Measurements from ENCODE around the gene BSG. TPM values are rescaled to one million over a fixed set of nuclear protein-coding genes. Genes with fewer than 3 reads are reported as not detected.

The BSG gene
- total and polyA plus RNA-seq, 9 of the 15 experiments (the other 6 are each of a cell fraction or from before 2014, with no cell fraction given), result 4.6 to 495 (median 187) TPM

DNA sequence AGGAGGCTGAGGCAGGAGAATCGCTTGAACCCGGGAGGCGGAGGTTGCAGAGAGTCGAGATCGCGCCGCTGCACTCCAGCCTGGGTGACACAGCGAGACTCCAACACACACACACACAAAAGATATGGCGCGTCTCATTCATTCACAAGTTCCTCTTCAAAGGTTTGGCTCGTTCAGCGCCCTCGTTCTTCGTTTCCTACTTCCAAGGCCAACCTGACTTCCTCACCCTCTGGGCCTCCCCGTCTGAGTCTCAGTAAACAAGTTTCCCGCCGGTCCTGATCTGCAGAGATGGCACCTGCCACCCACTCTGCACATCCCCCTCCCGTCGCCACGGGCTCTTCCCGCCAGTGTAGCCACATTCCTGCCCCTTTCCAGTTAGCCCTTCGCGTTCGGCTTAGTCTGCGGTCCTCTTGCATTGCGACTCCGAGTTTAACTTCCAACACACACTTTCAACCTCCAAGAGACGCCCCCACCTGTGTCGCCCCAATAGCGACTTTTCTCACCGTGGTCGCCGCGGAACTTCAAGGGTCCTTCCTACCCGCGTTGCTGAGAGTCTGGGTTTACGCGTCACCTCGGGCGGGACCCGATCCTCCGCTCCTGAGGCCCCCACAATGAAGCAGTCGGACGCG, 1.3 kb upstream of the BSG start (continued):
- no peak for TF ChIP-seq PRPF4 (IDR thresholded peaks at IDR 0.05; ENCODE audit: insufficient read depth, low read depth, low read length, poor library complexity, severe bottlenecking)
- TF ChIP-seq DNMT1 (IDR thresholded peaks at IDR 0.05), result no peak
- TF ChIP-seq CHD4 (IDR thresholded peaks at IDR 0.05; ENCODE audit: insufficient read depth, insufficient replicate concordance, low read depth, low read length, poor library complexity, severe bottlenecking), result no peak
- no peak for TF ChIP-seq THRAP3 (IDR thresholded peaks at IDR 0.05; ENCODE audit: borderline replicate concordance)
- TF ChIP-seq NCOA1 (IDR thresholded peaks at IDR 0.05; ENCODE audit: low read depth), result no peak; the same call in 1 of the 2 replicates
- TF ChIP-seq KDM1A (IDR thresholded peaks at IDR 0.05), result peak in 1 of 2 experiments; percentile 35; a peak in 2 of 4 replicates
- peak; percentile 53; the same call in 1 of the 2 replicates for TF ChIP-seq RB1 (IDR thresholded peaks at IDR 0.05; ENCODE audit: low read depth)
- TF ChIP-seq ZNF431 (CRISPR knock-in tag; IDR thresholded peaks at IDR 0.05), result no peak
- TF ChIP-seq CHD2 (IDR thresholded peaks at IDR 0.05; ENCODE audit: low read depth, low read length), result no peak
- TF ChIP-seq ZNF384 (IDR thresholded peaks at IDR 0.05; ENCODE audit: low read depth, low read length), result no peak
- TF ChIP-seq SMC3 (conservative IDR thresholded peaks at IDR 0.05; ENCODE audit: insufficient read depth, low read depth, low read length), result no peak
- TF ChIP-seq RAD21 (CRISPR knock-in tag; conservative IDR thresholded peaks at IDR 0.05 in 1 of 2, IDR thresholded peaks at IDR 0.05 in 1 of 2), result 0 out of 4 replicates have a peak, but pooled peaks of 1 of the 2 experiments have one; percentile 9
- 0 out of 2 replicates have a peak, but pooled peaks have one; percentile 29 for TF ChIP-seq ZNF76 (CRISPR knock-in tag; IDR thresholded peaks at IDR 0.05; ENCODE audit: borderline replicate concordance)
- TF ChIP-seq SMARCA5 (IDR thresholded peaks at IDR 0.05), result no peak
- no peak for TF ChIP-seq ZNF175 (CRISPR knock-in tag; IDR thresholded peaks at IDR 0.05; ENCODE audit: low read depth)
- TF ChIP-seq SNIP1 (IDR thresholded peaks at IDR 0.05; ENCODE audit: low read depth), result no peak
- no peak for TF ChIP-seq TAF15 (IDR thresholded peaks at IDR 0.05; ENCODE audit: low read depth, low read length)
- no peak for TF ChIP-seq FOXJ2 (tag; IDR thresholded peaks at IDR 0.05)
- no peak for TF ChIP-seq MTA1 (IDR thresholded peaks at IDR 0.05; ENCODE audit: borderline replicate concordance)
- TF ChIP-seq PTBP1 (IDR thresholded peaks at IDR 0.05; ENCODE audit: low read depth, low read length), result no peak
- TF ChIP-seq, protein P1, sequence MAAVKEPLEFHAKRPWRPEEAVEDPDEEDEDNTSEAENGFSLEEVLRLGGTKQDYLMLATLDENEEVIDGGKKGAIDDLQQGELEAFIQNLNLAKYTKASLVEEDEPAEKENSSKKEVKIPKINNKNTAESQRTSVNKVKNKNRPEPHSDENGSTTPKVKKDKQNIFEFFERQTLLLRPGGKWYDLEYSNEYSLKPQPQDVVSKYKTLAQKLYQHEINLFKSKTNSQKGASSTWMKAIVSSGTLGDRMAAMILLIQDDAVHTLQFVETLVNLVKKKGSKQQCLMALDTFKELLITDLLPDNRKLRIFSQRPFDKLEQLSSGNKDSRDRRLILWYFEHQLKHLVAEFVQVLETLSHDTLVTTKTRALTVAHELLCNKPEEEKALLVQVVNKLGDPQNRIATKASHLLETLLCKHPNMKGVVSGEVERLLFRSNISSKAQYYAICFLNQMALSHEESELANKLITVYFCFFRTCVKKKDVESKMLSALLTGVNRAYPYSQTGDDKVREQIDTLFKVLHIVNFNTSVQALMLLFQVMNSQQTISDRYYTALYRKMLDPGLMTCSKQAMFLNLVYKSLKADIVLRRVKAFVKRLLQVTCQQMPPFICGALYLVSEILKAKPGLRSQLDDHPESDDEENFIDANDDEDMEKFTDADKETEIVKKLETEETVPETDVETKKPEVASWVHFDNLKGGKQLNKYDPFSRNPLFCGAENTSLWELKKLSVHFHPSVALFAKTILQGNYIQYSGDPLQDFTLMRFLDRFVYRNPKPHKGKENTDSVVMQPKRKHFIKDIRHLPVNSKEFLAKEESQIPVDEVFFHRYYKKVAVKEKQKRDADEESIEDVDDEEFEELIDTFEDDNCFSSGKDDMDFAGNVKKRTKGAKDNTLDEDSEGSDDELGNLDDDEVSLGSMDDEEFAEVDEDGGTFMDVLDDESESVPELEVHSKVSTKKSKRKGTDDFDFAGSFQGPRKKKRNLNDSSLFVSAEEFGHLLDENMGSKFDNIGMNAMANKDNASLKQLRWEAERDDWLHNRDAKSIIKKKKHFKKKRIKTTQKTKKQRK (IDR thresholded peaks at IDR 0.05; ENCODE audit: borderline replicate concordance, low read depth, low read length), result no peak
- TF ChIP-seq GABPB1 (CRISPR knock-in tag; IDR thresholded peaks at IDR 0.05), result peak; percentile 38; the same call in 1 of the 2 replicates
- TF ChIP-seq RCOR1 (IDR thresholded peaks at IDR 0.05; ENCODE audit: borderline replicate concordance in 1 of 2, low read depth in 2 of 2, low read length in 2 of 2), result no peak
- no peak for TF ChIP-seq ZNF263 (CRISPR knock-in tag; IDR thresholded peaks at IDR 0.05; ENCODE audit: borderline replicate concordance)
- TF ChIP-seq SRSF3 (IDR thresholded peaks at IDR 0.05; ENCODE audit: insufficient read depth, low read length), result 0 out of 2 replicates have a peak, but pooled peaks have one; percentile 88
- no peak for TF ChIP-seq CEBPB (tag; IDR thresholded peaks at IDR 0.05)
